DOHH2 (cell line): ENCODE results near the gene PRKCH.

Source experiments
- H3F3A ChIP-seq: fragments of 200-600 bp; sonication (generic), shearing (Covaris generic); 2 replicates; pipeline ENCODE4 v1.6.0; 2016; ENCODE audit warnings: antibody characterized with exemption, mild to moderate bottlenecking; ENCODE audit not compliant: control insufficient read depth, insufficient read depth
- H3K27ac ChIP-seq: fragments of 200-600 bp; sonication (generic); 2 replicates; pipeline ENCODE4 v1.5.1; 2014; ENCODE audit warnings: low read depth, mild to moderate bottlenecking, low read length, moderate library complexity
- H3K27me3 ChIP-seq: fragments of 200-600 bp; sonication (generic); 2 replicates; pipeline ENCODE4 v1.6.1; 2014; ENCODE audit warnings: mild to moderate bottlenecking, low read length, mixed read lengths; ENCODE audit not compliant: control insufficient read depth
- H3K36me3 ChIP-seq: fragments of 200-600 bp; sonication (generic); 2 replicates; pipeline ENCODE4 v1.6.1; 2014; ENCODE audit warnings: mild to moderate bottlenecking, low read length, moderate library complexity, mixed read lengths; ENCODE audit not compliant: control insufficient read depth
- H3K4me1 ChIP-seq: fragments of 200-600 bp; sonication (generic); 2 replicates; pipeline ENCODE4 v1.6.1; 2014; ENCODE audit warnings: mild to moderate bottlenecking, low read length, mixed read lengths; ENCODE audit not compliant: control insufficient read depth
- H3K4me2 ChIP-seq: fragments of 200-600 bp; sonication (generic); 2 replicates; pipeline ENCODE4 v1.6.0; 2014; ENCODE audit warnings: mild to moderate bottlenecking, low read length, moderate library complexity
- H3K4me3 ChIP-seq: fragments of 200-600 bp; sonication (generic); 2 replicates; pipeline ENCODE4 v1.5.1; 2014; ENCODE audit warnings: mild to moderate bottlenecking, low read length, mixed read lengths
- H3K79me2 ChIP-seq: fragments of 200-600 bp; sonication (generic); 2 replicates; pipeline ENCODE4 v1.6.1; 2014; ENCODE audit warnings: mild to moderate bottlenecking, low read length, mixed read lengths; ENCODE audit not compliant: control insufficient read depth
- H3K9me2 ChIP-seq: fragments of 200-600 bp; sonication (generic); replicated peaks from 2 replicates; pipeline ENCODE4 v1.6.1; 2014; ENCODE audit warnings: mild to moderate bottlenecking, low read length, mixed read lengths; ENCODE audit not compliant: control insufficient read depth
- H3K9me3 ChIP-seq: fragments of 200-600 bp; sonication (generic); 2 replicates; pipeline ENCODE4 v1.6.1; 2014; ENCODE audit warnings: antibody characterized with exemption, low read length, mixed read lengths; ENCODE audit not compliant: control insufficient read depth, insufficient read depth
- H4K20me1 ChIP-seq: fragments of 200-600 bp; sonication (generic); 2 replicates; pipeline ENCODE4 v1.6.0; 2014; ENCODE audit warnings: low read depth, mild to moderate bottlenecking, antibody characterized with exemption, low read length, moderate library complexity; ENCODE audit not compliant: control insufficient read depth, insufficient read depth
- CTCF ChIP-seq: fragments of 200-600 bp; sonication (generic); IDR thresholded peaks from one replicate; pipeline ENCODE4 v1.5.1; 2014; ENCODE audit warnings: antibody characterized with exemption, mild to moderate bottlenecking, low read depth, low read length; ENCODE audit not compliant: poor library complexity, severe bottlenecking
- EZH2phosphoT487 ChIP-seq: fragments of 200-600 bp; sonication (generic); IDR thresholded peaks from 2 replicates; pipeline ENCODE4 v1.6.1; 2017; ENCODE audit warnings: borderline replicate concordance, mild to moderate bottlenecking, antibody characterized with exemption, low read length, moderate library complexity, mixed read lengths

PRKCH gene

GRCh38 chr14:61523751-61524150 is 202.4 kb downstream of the PRKCH start:
- Histone ChIP-seq H3K4me2 (no peak overlapping the region), H3K9me2 (no peaks in the 10 kb centered on the region), H3K9me3 (no peaks in the 10 kb centered on the region), H3K27ac (no peak overlapping the region), H3K79me2 (no peaks in the 10 kb centered on the region), H3K36me3 (no peaks in the 10 kb centered on the region), H4K20me1 (no peaks in the 10 kb centered on the region), H3K4me3 (no peak overlapping the region), H3K4me1 (peaks cover 3% of the 10 kb centered on the region; the same call in 1 of the 2 replicates), H3F3A (no peaks in the 10 kb centered on the region), H3K27me3 (no peaks in the 10 kb centered on the region)
- TF ChIP-seq CTCF (no peak), EZH2phosphoT487 (no peak)

- H3K36me3 ChIP-seq: no peaks in the 10 kb centered on the region
- no peak overlapping the region for H3K4me2 ChIP-seq
- no peaks in the 10 kb centered on the region for H3K9me3 ChIP-seq
- no peaks in the 10 kb centered on the region for H3F3A ChIP-seq
- H3K4me1 ChIP-seq: peaks cover 3% of the 10 kb centered on the region; the same call in 1 of the 2 replicates
- no peaks in the 10 kb centered on the region for H3K79me2 ChIP-seq
- H3K4me3 ChIP-seq: no peak overlapping the region
- no peaks in the 10 kb centered on the region for H3K9me2 ChIP-seq
- H3K27ac ChIP-seq: no peak overlapping the region
- no peaks in the 10 kb centered on the region for H3K27me3 ChIP-seq
- H4K20me1 ChIP-seq: no peaks in the 10 kb centered on the region
- TF ChIP-seq EZH2phosphoT487: no peak
- no peak for TF ChIP-seq CTCF
These were observed 202.9 kb downstream of the PRKCH start for GRCh38 chr14:61524211-61524806.

- Histone ChIP-seq H3K27ac (no peak overlapping the region), H3K4me3 (no peak overlapping the region)
These were observed 203.5 kb downstream of the PRKCH start for GRCh38 chr14:61524936-61525292.

More at GRCh38 chr14:61524936-61525292, 203.5 kb downstream of the PRKCH start:
- Histone ChIP-seq H3K9me3 (no peaks in the 10 kb centered on the region), H4K20me1 (no peaks in the 10 kb centered on the region), H3K4me1 (peaks cover 3% of the 10 kb centered on the region; the same call in 1 of the 2 replicates), H3K27me3 (no peaks in the 10 kb centered on the region), H3K36me3 (no peaks in the 10 kb centered on the region), H3K79me2 (no peaks in the 10 kb centered on the region), H3F3A (no peaks in the 10 kb centered on the region), H3K4me2 (no peak overlapping the region), H3K9me2 (no peaks in the 10 kb centered on the region)
- no peak for TF ChIP-seq CTCF
- TF ChIP-seq EZH2phosphoT487: no peak
